ENCODE measurements around the gene COL18A1. TPM values are rescaled to one million over a fixed set of nuclear protein-coding genes. Genes with fewer than 3 reads are reported as not detected.

Gene COL18A1
- total RNA-seq, 1 experiment from 2014 or later: 676 TPM

DNA sequence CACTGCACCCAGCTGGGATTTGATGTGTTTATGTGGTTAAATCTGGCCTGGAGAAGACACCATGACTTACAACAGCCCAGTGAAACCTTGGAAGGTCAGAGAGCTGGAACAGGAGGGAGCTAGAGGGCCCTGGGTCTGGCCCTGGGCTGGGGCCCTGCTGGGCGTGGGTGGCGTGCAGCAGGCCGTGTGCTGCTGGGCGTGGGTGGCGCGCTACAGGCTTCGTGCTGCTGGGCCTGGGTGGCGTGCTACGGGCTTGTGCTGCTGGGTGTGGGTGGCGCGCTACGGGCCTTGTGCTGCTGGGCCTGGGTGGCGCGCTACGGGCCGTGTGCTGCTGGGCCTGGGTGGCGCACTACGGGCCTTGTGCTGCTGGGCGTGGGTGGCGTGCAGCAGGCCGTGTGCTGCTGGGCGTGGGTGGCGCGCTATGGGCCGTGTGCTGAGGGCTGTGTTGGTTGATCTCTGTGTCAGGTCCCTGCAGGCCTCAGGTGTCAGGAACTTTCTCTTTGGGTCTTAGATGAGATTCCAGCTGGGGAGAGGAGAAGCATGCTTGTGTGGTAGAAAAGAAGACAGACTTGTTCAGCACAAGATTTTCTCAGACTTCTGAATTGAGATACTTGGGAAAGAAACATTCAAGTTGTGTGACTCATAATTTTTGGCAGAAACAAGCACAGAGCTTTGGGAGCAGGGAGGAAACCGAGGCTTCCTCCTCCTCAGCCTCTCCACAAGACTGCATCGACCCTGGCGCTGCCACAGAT lies 66.0 kb downstream of the COL18A1 start:
- in situ Hi-C loops (cut with HindIII; ENCODE audit: low pct_unique_long_range_greater_than_20kb, low sequenced_read_pairs): no loop called here
- peaks cover 3% of the 10 kb centered on the region for H3K36me3 ChIP-seq (ENCODE audit: control insufficient read depth, insufficient read depth, low read length)
- H3K9me3 ChIP-seq (ENCODE audit: control insufficient read depth, insufficient read depth, low read depth, low read length): no peaks in the 10 kb centered on the region
- intact Hi-C loops (cut with micrococcal nuclease; ENCODE audit: unreplicated experiment): no loop called here
- ChIA-PET POLR2A (no interaction called here), CTCF (no interaction called here)
- TF ChIP-seq POLR2AphosphoS5 (IDR thresholded peaks at IDR 0.05; ENCODE audit: low read depth, low read length) (no peak), SIN3A (IDR thresholded peaks at IDR 0.05; ENCODE audit: borderline replicate concordance, insufficient read depth, low read depth, low read length) (no peak), TCF7L2 (IDR thresholded peaks at IDR 0.05; ENCODE audit: low read depth, low read length) (no peak)
- TF ChIP-seq, protein P1, sequence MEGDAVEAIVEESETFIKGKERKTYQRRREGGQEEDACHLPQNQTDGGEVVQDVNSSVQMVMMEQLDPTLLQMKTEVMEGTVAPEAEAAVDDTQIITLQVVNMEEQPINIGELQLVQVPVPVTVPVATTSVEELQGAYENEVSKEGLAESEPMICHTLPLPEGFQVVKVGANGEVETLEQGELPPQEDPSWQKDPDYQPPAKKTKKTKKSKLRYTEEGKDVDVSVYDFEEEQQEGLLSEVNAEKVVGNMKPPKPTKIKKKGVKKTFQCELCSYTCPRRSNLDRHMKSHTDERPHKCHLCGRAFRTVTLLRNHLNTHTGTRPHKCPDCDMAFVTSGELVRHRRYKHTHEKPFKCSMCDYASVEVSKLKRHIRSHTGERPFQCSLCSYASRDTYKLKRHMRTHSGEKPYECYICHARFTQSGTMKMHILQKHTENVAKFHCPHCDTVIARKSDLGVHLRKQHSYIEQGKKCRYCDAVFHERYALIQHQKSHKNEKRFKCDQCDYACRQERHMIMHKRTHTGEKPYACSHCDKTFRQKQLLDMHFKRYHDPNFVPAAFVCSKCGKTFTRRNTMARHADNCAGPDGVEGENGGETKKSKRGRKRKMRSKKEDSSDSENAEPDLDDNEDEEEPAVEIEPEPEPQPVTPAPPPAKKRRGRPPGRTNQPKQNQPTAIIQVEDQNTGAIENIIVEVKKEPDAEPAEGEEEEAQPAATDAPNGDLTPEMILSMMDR (IDR thresholded peaks at IDR 0.05): no peak
- TF ChIP-seq, protein P2, sequence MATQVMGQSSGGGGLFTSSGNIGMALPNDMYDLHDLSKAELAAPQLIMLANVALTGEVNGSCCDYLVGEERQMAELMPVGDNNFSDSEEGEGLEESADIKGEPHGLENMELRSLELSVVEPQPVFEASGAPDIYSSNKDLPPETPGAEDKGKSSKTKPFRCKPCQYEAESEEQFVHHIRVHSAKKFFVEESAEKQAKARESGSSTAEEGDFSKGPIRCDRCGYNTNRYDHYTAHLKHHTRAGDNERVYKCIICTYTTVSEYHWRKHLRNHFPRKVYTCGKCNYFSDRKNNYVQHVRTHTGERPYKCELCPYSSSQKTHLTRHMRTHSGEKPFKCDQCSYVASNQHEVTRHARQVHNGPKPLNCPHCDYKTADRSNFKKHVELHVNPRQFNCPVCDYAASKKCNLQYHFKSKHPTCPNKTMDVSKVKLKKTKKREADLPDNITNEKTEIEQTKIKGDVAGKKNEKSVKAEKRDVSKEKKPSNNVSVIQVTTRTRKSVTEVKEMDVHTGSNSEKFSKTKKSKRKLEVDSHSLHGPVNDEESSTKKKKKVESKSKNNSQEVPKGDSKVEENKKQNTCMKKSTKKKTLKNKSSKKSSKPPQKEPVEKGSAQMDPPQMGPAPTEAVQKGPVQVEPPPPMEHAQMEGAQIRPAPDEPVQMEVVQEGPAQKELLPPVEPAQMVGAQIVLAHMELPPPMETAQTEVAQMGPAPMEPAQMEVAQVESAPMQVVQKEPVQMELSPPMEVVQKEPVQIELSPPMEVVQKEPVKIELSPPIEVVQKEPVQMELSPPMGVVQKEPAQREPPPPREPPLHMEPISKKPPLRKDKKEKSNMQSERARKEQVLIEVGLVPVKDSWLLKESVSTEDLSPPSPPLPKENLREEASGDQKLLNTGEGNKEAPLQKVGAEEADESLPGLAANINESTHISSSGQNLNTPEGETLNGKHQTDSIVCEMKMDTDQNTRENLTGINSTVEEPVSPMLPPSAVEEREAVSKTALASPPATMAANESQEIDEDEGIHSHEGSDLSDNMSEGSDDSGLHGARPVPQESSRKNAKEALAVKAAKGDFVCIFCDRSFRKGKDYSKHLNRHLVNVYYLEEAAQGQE (IDR thresholded peaks at IDR 0.05; ENCODE audit: insufficient read depth in 1 of 2, low read depth in 2 of 2, low read length in 1 of 2): no peak
- H3K27me3 ChIP-seq (ENCODE audit: control insufficient read depth, insufficient read depth, low read length): no peaks in the 10 kb centered on the region
- peak overlapping the region; percentile 90 for H3K27ac ChIP-seq (ENCODE audit: low read length)
- BruUV-seq (replicated peaks): no TSS peak
- peaks cover 57% of the 10 kb centered on the region for H3K4me1 ChIP-seq (ENCODE audit: control insufficient read depth, insufficient read depth, low read length)
- DNase-seq (ENCODE audit: low read depth, low spot score): no peak
- H3K4me3 ChIP-seq (ENCODE audit: low read depth in 2 of 2, low read length in 2 of 2): no peak overlapping the region
- ATAC-seq: peak; percentile 17

DNA sequence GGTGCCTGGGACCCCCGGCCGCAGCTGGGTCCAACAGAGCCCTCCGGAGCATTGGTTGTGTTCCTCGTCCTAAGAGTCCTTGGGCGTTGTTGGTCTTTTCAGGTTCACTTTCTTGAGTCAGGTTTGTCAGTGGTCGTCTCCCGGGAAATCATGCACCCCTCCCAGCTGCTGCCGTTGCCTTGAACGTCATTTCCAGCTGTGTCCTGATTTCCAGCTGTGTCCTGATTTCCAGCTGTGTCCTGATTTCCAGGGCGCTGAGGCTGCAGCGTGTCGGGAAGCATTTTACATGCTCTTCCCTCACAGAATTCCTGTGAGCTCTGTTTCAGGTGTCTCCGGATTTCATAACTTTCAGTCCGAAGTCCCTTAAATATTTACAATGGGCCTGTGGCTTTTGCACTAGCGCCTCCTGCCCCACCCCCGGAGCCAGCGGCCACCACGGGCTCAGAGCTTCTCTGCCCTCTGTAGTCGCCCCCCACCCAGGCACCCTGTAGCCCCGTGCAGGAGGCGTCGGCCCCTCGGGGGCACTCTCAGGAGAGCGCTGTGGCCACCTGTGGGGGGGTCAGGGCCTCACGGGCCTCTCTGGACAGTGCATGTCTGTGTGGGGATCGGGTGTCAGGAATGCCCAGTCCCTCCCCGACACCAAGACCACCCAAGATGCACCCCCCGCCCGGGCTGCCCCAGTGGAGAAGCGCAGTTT lies 66.7 kb downstream of the COL18A1 start:
- BruUV-seq (replicated peaks): no TSS peak
- CTCF ChIA-PET: no interaction called here
- H3K27ac ChIP-seq (ENCODE audit: low read length): peak overlapping the region; percentile 90
- peaks cover 50% of the 10 kb centered on the region for H3K4me1 ChIP-seq (ENCODE audit: control insufficient read depth, insufficient read depth, low read length)
- no peak overlapping the region for H3K4me3 ChIP-seq (ENCODE audit: low read depth in 2 of 2, low read length in 2 of 2)
- DNase-seq (ENCODE audit: low read depth, low spot score) (no peak), ATAC-seq (no peak)
- peaks cover 3% of the 10 kb centered on the region for H3K36me3 ChIP-seq (ENCODE audit: control insufficient read depth, insufficient read depth, low read length)
- intact Hi-C loops (cut with micrococcal nuclease; ENCODE audit: unreplicated experiment) (no loop called here), in situ Hi-C loops (cut with HindIII; ENCODE audit: low pct_unique_long_range_greater_than_20kb, low sequenced_read_pairs) (no loop called here)
- TF ChIP-seq TCF7L2 (IDR thresholded peaks at IDR 0.05; ENCODE audit: low read depth, low read length) (no peak), POLR2AphosphoS5 (IDR thresholded peaks at IDR 0.05; ENCODE audit: low read depth, low read length) (no peak), SIN3A (IDR thresholded peaks at IDR 0.05; ENCODE audit: borderline replicate concordance, insufficient read depth, low read depth, low read length) (no peak)
- TF ChIP-seq, protein P2 (IDR thresholded peaks at IDR 0.05; ENCODE audit: insufficient read depth in 1 of 2, low read depth in 2 of 2, low read length in 1 of 2): no peak
- TF ChIP-seq, protein P1 (IDR thresholded peaks at IDR 0.05): no peak
- no peaks in the 10 kb centered on the region for H3K9me3 ChIP-seq (ENCODE audit: control insufficient read depth, insufficient read depth, low read depth, low read length)
- H3K27me3 ChIP-seq (ENCODE audit: control insufficient read depth, insufficient read depth, low read length): no peaks in the 10 kb centered on the region
- POLR2A ChIA-PET: no interaction called here

Data from Panc1 (cell line).